ENCODE results near the gene GLRX. TPM values are rescaled to one million over a fixed set of nuclear protein-coding genes. Genes with fewer than 3 reads are reported as not detected.
"Not testable (repeated sequence)": the region's sequence is repeated elsewhere in the genome, so short reads cannot be mapped to it uniquely, and the experiment has no call there.

The GLRX gene
- total RNA-seq, 4 donors from 2014 or later = 14.1 to 56.0 (median 34.0) TPM

DNA sequence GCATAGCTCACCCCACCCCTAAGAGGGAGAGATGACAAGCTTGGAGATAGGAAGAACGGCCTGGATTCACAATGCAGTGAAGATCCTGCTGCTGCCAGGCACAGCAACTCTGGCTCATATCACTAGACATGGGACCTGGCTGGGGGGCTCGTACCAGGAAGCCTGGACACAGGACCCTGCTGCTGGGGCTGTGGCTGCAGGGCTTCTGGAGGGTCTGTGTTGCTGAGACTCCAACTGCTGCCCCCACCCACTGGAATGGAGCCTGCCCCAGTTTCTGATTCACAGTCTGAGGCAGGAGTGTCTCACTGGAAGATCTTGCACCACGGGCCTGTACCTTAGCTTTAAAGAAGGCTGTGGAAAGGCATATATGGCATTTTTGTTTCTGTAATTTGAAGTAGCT is 31.0 kb upstream of the GLRX start:
- Histone ChIP-seq H3K4me1 (peaks cover 16 to 26% (median 24%) of the 10 kb centered on the region in 4 donors), H3K9me3 (no peaks in the 10 kb centered on the region), H3K4me3 (no peak overlapping the region), H3K36me3 (no peaks in the 10 kb centered on the region), H3K27ac (replicated peaks in 1 of 4) (no peak overlapping the region), H3K27me3 (no peaks in the 10 kb centered on the region)
- TF ChIP-seq POLR2AphosphoS5 (IDR thresholded peaks at IDR 0.05) = no peak
- no peak for TF ChIP-seq POLR2A (IDR thresholded peaks at IDR 0.05; ENCODE audit: low read depth)
- whole genome bisulfite sequencing = 91% methylated on average over 2 of the region's 3 CpGs
- DNase-seq (ENCODE audit: extremely low spot score) = no peak
- intact Hi-C loops (cut with DNase I) = no loop called here

DNA sequence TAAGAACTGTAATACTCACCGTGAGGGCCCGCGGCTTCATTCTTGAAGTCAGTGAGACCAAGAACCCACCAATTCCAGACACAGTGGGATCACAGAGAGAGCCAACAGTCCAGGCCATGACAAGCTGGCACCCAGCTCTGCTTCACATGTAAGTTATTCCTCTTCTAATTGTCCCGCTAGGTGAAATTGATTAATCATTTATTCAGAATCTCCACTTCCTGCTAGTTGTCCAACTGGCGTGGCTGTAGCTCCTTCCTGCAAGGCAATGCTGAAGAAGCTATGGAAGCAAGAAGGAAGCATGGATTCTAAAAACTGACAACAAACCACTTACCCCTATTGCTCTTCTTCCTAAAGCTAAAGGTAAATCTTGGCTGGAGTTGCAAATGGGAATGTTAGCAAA is 30.0 kb upstream of the GLRX start:
- DNase-seq (ENCODE audit: extremely low spot score) = no peak
- no peaks in the 10 kb centered on the region for H3K36me3 ChIP-seq
- H3K4me1 ChIP-seq = peaks cover 7 to 16% (median 15%) of the 10 kb centered on the region in 4 donors
- intact Hi-C loops (cut with DNase I) = no loop called here
- H3K27ac ChIP-seq (replicated peaks in 1 of 4) = no peak overlapping the region
- 97% methylated on average over 5 of the region's 5 CpGs for WGBS
- no peak overlapping the region for H3K4me3 ChIP-seq
- no peaks in the 10 kb centered on the region for H3K27me3 ChIP-seq
- TF ChIP-seq POLR2A (IDR thresholded peaks at IDR 0.05; ENCODE audit: low read depth) (no peak), CTCF (IDR thresholded peaks at IDR 0.05) (no peak), POLR2AphosphoS5 (IDR thresholded peaks at IDR 0.05) (no peak), EP300 (IDR thresholded peaks at IDR 0.05) (no peak)
- no peaks in the 10 kb centered on the region for H3K9me3 ChIP-seq

DNA sequence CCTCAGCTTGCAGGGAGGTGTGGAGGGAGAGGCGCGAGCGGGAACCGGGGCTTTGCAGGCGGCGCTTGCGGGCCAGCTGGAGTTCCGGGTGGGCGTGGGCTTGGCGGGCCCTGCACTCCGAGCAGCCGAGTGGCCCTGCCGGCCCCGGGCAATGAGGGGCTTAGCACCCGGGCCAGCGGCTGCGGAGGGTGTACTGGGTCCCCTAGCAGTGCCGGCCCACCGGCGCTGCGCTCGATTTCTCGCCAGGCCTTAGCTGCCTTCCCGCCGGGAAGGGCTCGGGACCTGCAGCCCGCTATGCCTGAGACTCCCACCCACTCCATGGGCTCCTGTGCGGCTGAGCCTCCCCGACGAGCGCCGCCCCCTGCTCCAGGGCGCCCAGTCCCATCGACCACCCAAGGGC is 28.6 kb upstream of the GLRX start:
- no CpG with 5 or more reads among the region's 34 CpGs for WGBS
- H3K36me3 ChIP-seq; H3K27me3 ChIP-seq; DNase-seq (ENCODE audit: extremely low spot score); H3K4me1 ChIP-seq; H3K27ac ChIP-seq (replicated peaks in 1 of 4); H3K9me3 ChIP-seq; H3K4me3 ChIP-seq; intact Hi-C loops (cut with DNase I): not testable (repeated sequence)

DNA sequence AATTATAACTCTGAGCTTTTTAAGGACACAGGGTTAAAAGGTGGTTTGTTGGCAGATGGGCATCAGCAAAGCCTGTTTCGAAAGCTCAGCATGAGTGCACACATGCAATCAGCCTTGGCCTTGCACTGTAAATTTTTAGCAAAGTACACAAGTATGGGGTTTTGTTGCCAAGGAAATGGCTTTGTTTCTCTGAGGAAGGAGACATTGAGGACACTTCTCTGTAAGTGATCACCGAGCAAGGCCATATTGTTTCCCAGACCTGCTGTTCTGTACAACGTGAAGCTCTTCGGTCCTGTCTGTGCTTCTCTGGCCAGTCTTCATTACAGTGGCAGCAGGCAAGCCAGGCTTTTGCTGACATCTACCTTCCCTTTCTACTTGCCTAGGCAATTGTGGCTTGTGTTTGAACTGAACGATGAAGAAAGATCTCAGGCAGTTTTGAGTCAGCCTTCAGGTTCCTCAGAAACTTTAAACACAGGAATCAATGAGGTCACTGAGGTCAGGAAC is 27.9 kb upstream of the GLRX start:
- Histone ChIP-seq H3K27ac (replicated peaks in 1 of 4) (no peak overlapping the region), H3K9me3 (no peaks in the 10 kb centered on the region), H3K4me1 (peaks cover 0 to 3% (median 0%) of the 10 kb centered on the region in 4 donors), H3K36me3 (no peaks in the 10 kb centered on the region), H3K4me3 (no peak overlapping the region), H3K27me3 (no peaks in the 10 kb centered on the region)
- 78% methylated on average over 4 of the region's 5 CpGs for WGBS
- TF ChIP-seq POLR2A (IDR thresholded peaks at IDR 0.05; ENCODE audit: low read depth) = no peak
- no peak for TF ChIP-seq EP300 (IDR thresholded peaks at IDR 0.05)
- no peak for TF ChIP-seq CTCF (IDR thresholded peaks at IDR 0.05)
- DNase-seq (ENCODE audit: extremely low spot score) = no peak
- intact Hi-C loops (cut with DNase I) = no loop called here

GRCh38 chr5:95848701-95849100 is 26.2 kb upstream of the GLRX start:
- no peak overlapping the region for H3K4me3 ChIP-seq
- no peak overlapping the region for H3K27ac ChIP-seq (replicated peaks in 1 of 4)
- no peak for DNase-seq (ENCODE audit: extremely low spot score)
- intact Hi-C loops (cut with DNase I) = loop anchor here (5.0 kb wide), 1 partner anchor 181 kb away; no protein-coding TSS in a partner anchor
- 83% methylated on average over 3 of the region's 3 CpGs for WGBS
- H3K27me3 ChIP-seq = no peaks in the 10 kb centered on the region
- no peaks in the 10 kb centered on the region for H3K36me3 ChIP-seq
- no peaks in the 10 kb centered on the region for H3K9me3 ChIP-seq
- TF ChIP-seq CTCF (IDR thresholded peaks at IDR 0.05) (no peak), POLR2AphosphoS5 (IDR thresholded peaks at IDR 0.05) (no peak), POLR2A (IDR thresholded peaks at IDR 0.05; ENCODE audit: low read depth) (no peak), EP300 (IDR thresholded peaks at IDR 0.05) (no peak)
- peaks cover 0 to 3% (median 0%) of the 10 kb centered on the region in 4 donors for H3K4me1 ChIP-seq

DNA sequence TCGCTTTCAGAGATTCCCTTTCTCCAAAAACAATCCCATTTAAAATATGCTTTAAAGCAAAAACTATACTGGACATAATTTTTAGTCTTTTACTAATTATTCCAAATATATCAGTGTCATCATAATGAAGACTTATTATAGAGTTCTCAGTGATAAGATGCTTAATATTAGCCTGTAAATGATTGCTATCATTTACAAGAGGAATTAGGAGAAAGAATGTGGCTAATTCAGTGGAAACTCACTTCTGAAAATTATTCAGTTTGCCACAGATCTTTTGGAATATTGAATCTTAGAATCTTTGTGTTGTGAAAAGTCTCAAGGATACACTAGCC is 24.7 kb upstream of the GLRX start:
- WGBS = 17% methylated on average over 1 of the region's 1 CpG
- Histone ChIP-seq H3K36me3 (no peaks in the 10 kb centered on the region), H3K4me3 (no peak overlapping the region), H3K27me3 (no peaks in the 10 kb centered on the region), H3K9me3 (no peaks in the 10 kb centered on the region), H3K4me1 (peaks cover 3 to 13% (median 12%) of the 10 kb centered on the region in 4 donors), H3K27ac (replicated peaks in 1 of 4) (no peak overlapping the region)
- intact Hi-C loops (cut with DNase I) = loop anchor here (1.0 to 5.0 kb wide), 2 partner anchors 66 to 180 kb away; no protein-coding TSS in a partner anchor
- no peak for TF ChIP-seq EP300 (IDR thresholded peaks at IDR 0.05)
- TF ChIP-seq CTCF (IDR thresholded peaks at IDR 0.05) = no peak
- TF ChIP-seq POLR2A (IDR thresholded peaks at IDR 0.05; ENCODE audit: low read depth) = no peak
- no peak for TF ChIP-seq POLR2AphosphoS5 (IDR thresholded peaks at IDR 0.05)
- DNase-seq (ENCODE audit: extremely low spot score) = no peak

All from esophagus muscularis mucosa (tissue), 4 donors.